ENCODE data around the gene SPEM3.

DNA sequence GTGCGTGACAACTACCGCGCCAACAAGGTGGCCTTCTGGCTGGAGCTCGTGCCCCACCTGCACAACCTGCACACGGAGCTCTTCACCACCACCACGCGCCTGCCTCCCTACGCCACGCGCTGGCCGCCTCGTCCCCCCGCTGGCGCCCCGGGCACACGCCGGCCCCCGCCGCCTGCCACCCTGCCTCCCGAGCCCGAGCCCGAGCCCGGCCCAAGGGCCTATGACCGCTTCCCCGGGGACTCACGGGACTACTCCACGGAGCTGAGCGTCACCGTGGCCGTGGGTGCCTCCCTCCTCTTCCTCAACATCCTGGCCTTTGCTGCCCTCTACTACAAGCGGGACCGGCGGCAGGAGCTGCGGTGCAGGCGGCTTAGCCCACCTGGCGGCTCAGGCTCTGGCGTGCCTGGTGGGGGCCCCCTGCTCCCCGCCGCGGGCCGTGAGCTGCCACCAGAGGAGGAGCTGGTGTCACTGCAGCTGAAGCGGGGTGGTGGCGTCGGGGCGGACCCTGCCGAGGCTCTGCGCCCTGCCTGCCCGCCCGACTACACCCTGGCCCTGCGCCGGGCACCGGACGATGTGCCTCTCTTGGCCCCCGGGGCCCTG is 11.5 kb upstream of the SPEM3 start:
- TF ChIP-seq EZH2phosphoT487 (IDR thresholded peaks at IDR 0.05; ENCODE audit: borderline replicate concordance) = no peak
- TF ChIP-seq, protein P1, sequence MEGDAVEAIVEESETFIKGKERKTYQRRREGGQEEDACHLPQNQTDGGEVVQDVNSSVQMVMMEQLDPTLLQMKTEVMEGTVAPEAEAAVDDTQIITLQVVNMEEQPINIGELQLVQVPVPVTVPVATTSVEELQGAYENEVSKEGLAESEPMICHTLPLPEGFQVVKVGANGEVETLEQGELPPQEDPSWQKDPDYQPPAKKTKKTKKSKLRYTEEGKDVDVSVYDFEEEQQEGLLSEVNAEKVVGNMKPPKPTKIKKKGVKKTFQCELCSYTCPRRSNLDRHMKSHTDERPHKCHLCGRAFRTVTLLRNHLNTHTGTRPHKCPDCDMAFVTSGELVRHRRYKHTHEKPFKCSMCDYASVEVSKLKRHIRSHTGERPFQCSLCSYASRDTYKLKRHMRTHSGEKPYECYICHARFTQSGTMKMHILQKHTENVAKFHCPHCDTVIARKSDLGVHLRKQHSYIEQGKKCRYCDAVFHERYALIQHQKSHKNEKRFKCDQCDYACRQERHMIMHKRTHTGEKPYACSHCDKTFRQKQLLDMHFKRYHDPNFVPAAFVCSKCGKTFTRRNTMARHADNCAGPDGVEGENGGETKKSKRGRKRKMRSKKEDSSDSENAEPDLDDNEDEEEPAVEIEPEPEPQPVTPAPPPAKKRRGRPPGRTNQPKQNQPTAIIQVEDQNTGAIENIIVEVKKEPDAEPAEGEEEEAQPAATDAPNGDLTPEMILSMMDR (conservative IDR thresholded peaks at IDR 0.05; ENCODE audit: low read length) = no peak
